Thyroid gland (tissue), 4 donors: ENCODE results near the gene SLC45A1.

Experiments
- POLR2A ChIP-seq, 2 donors: fragments of 450-650 bp; IDR thresholded peaks; one replicate each; pipeline ENCODE4 v1.6.1; 2017; ENCODE audit warnings: antibody characterized with exemption in 2 of 2, mild to moderate bottlenecking in 2 of 2, moderate library complexity in 1 of 2
- TF ChIP-seq, protein P1 (sequence below), 6 experiments: fragments of 200-600 bp in 3 of 6; fragments of 450-650 bp in 3 of 6; sonication (generic) in 3 of 6; IDR thresholded peaks; one replicate each; pipeline ENCODE4 v1.5.1; 2016 to 2019; ENCODE audit warnings: antibody characterized with exemption in 6 of 6, mild to moderate bottlenecking in 2 of 6, inconsistent platforms in 1 of 6, moderate library complexity in 1 of 6

- TF ChIP-seq, protein P1, sequence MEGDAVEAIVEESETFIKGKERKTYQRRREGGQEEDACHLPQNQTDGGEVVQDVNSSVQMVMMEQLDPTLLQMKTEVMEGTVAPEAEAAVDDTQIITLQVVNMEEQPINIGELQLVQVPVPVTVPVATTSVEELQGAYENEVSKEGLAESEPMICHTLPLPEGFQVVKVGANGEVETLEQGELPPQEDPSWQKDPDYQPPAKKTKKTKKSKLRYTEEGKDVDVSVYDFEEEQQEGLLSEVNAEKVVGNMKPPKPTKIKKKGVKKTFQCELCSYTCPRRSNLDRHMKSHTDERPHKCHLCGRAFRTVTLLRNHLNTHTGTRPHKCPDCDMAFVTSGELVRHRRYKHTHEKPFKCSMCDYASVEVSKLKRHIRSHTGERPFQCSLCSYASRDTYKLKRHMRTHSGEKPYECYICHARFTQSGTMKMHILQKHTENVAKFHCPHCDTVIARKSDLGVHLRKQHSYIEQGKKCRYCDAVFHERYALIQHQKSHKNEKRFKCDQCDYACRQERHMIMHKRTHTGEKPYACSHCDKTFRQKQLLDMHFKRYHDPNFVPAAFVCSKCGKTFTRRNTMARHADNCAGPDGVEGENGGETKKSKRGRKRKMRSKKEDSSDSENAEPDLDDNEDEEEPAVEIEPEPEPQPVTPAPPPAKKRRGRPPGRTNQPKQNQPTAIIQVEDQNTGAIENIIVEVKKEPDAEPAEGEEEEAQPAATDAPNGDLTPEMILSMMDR (IDR thresholded peaks at IDR 0.05): no peak
- no peak for TF ChIP-seq POLR2A (IDR thresholded peaks at IDR 0.05)
Observed at GRCh38 chr1:8365661-8366362, 47.9 kb downstream of the SLC45A1 start.
